HG03045 (cell line): ENCODE data around the gene SIPA1.
A peak's percentile ranks its signal among the peaks of the same experiment; 100 is the strongest.
"Not testable (repeated sequence)": the region's sequence is repeated elsewhere in the genome, so short reads cannot be mapped to it uniquely, and the experiment has no call there.

Experiments
- ATAC-seq: cut with Tn5 transposase; IDR thresholded peaks from one replicate; pipeline ENCODE4 v1.9.1; 2021; ENCODE audit warnings: mild to moderate bottlenecking, moderate library complexity; ENCODE audit not compliant: unreplicated experiment

The SIPA1 gene

DNA sequence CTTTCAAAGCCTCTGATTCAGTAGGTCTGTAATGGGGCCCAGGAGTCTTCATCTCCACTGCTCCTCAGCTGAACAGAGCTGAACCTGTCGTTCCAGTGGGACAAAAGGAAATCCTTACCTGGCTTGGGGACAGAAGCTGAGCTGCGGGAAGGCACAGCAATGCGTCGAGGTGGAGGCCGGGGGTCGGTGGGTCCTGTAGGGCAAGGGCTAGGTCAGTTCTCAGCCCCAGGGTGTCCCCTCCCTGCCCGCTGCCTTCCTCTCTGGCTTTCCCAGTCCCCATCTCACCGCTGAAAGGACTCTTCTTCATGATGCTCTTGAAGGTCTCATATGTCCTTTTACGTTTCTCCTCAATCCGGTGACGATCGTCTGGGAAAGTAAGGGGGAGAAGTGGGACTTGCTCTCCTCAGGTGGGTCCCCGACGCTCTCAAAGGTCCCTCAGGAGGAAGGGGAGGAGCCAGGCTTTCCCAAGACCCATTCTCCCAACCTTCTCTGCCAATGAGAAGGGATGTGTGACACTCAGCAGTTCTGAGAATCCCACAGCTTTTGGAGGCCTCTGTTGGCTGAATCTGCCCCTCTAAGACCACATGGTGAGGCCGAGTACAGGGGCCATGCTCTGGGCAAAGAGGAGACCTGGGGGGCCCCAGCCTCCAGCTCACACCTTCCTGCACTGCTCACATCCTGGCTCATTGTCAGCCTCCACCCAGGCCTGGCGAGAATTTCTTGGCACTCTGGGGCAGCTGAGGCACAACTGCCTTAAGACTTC lies 17.9 kb downstream of the SIPA1 start:
- ATAC-seq, result no peak

DNA sequence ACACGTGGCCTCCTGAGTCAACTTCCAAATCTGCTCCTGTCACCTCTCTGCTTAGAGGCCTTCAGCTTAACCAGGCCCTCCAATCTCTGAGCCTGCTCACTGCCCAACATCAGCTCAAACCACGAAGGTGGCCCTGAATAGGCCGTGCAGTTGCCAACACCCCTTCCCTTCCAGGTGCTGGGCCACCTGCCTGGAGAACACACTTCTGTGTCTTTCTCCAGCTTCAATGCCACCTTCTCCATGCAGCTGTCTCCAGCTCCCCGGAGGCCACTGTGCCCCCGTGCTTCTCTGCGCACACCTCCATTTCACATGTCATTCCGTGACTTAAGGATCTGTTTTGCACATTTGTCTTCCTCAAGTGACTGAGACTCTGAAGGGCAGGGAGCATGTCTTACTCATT lies 19.5 kb downstream of the SIPA1 start:
- ATAC-seq, result no peak

GRCh38 chr11:65658174-65659021 lies 20.5 kb downstream of the SIPA1 start:
- no peak for ATAC-seq

DNA sequence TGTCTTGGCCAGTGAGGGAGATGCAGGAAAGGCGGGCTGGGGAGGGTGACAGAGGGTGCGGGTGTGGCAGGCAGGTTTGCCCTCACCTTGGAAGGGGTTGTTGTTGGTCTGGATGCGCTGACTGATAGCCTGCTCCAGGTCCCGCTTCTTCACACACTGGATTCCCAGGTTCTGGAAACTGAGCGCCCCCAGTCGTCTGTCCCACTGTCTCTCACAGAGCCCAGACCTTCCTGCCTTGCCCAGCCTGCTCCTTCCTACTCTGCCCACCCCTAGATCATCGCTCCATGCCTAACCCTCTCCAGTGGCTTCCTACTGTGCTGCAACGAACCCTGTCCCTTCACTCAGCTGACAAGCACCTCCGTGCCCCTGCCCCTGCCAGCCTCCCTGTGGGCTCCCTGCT lies 22.1 kb downstream of the SIPA1 start:
- no peak for ATAC-seq

GRCh38 chr11:65660908-65661307 lies 23.0 kb downstream of the SIPA1 start:
- not testable (repeated sequence) for ATAC-seq

GRCh38 chr11:65661599-65662246 lies 23.8 kb downstream of the SIPA1 start:
- no peak for ATAC-seq

- no peak for ATAC-seq
Observed at GRCh38 chr11:65662247-65662798, 24.4 kb downstream of the SIPA1 start.

DNA sequence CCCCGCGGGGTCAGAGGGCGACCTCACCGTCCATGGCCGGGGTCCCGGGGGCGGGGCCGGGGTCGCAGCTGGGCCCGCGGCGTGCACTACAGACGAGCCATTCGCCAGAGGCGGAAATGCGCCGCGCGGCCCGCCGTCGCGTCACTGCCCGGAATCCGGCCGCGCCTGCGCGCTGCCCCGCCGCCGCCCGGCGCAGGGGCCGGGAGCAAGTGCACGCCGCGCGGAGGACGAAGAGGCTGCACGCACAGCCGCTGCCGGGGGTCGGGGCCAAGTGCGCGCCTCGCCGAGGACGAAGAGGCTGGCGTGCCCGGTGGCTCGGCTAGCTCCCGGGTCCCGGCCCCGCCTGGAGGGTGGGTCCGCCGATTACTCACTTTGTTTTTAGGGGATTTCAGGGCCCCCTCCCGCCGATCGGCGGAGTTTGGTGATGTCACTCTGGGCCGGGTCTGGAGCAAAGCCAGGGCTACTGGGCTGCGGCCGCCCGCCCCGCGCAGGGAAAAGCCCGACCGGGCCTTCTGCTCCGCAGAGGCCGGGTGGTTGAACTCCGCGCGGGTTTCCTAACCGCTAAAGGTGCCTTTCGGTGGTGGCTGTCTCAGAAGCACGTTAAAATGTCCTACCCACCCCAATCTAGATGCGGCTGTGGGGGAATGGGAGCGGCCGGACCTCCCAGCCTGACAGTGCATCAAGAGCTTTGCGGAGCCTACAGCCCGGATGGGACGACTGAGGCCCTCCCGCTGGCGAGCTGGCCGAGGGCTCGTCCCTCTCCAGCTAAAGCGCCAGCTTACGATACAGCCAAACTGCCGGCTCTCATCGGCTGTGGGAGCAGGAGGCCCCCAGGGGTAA lies 25.1 kb downstream of the SIPA1 start, which contains the start of gene RELA:
Gene RELA (minus strand): TSS at position 118 of the 840 bp plus-strand sequence. CDS start 84 bp downstream, at position 34.
- ATAC-seq, result peak; percentile 80

DNA sequence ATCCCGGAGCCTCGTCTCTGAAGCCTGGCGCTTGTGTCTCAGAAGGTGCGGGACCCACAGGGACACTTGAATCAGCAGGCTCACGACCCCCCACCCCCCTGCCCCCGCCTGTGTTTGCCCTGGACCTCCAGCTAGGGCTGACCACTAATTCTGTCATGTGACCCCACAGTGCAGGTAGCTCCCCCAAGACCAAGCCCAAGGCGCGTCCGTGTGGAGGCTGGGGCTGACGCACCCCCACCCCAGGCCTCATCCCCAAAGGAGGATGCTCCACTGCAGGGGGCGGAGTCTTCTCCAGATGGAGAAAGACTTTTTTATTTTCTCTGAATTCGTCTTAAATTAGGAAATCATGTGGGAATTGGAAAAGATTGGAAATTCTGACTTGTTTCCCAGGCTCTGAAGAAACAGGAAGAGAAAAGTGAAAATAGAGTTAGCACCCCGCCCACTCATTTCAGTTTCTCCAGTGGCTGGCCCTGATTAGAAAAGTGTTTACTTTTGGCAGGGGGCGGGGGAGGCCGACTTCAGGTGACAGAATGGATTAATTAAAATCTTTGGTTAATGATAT lies 25.8 kb downstream of the SIPA1 start:
- ATAC-seq, result peak; percentile 18

DNA sequence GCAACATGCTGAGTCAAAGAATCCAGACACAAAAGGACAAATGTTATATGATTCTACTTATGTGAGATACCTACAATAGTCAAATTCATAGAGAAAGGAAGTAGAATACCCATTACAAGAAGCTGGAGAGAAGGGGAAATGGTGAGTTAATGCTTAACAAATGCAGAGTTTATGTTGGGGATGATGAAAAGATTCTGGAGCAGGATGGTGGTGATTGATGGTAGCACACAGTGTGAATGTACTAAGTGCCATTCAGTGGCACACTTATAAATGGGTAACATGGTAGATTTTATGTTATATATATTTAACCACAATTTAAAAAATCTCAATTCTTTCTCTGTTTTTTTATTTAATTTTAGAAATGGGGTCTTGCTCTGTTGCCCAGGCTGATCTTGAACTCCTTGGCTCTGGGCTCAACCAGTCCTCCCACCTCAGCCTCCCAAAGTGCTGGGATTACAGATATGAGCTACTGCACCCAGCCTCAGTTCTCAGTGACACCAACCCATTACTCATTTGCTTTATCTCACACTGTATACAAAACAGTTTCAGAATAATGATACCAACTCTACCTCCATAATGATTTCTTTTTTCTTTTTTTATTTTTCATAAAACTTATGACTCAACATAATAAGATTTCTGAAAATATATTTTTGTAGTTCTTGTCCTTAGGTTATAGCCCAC lies 34.4 kb downstream of the SIPA1 start:
- no peak for ATAC-seq

GRCh38 chr11:65672982-65673381 lies 35.1 kb downstream of the SIPA1 start:
- ATAC-seq, result no peak

DNA sequence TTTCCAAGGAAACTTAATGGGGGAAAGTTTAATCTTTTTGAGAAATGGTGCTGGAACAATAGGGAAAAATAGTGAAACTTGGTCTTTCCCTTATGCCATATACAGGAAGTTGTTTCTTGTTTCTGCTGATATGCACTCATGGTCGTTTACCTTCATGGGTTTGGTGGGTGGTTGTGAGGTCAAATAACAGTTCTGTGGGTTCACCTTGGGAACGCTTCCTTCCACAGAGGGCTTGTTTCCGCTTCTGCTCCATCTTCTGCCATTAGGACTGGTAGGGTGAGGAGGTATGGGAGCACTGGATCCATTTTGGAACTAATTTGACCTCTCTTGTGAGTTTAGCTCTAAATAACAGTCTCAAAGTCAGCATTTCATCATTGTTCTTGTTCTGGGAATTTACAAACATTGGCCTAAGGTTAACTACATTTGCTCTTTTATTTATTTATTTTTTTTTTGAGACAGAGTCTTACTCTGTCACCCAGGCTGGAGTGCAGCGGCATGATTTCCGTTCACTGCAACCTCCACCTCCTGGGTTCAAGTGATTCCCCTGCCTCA lies 42.4 kb downstream of the SIPA1 start:
- no peak for ATAC-seq

- ATAC-seq, result not testable (repeated sequence)
Observed at GRCh38 chr11:65683480-65683879, 45.6 kb downstream of the SIPA1 start.

- no peak for ATAC-seq
Observed at GRCh38 chr11:65685981-65686380, 48.1 kb downstream of the SIPA1 start.

- not testable (repeated sequence) for ATAC-seq
Observed at GRCh38 chr11:65691847-65692246, 53.9 kb downstream of the SIPA1 start.

DNA sequence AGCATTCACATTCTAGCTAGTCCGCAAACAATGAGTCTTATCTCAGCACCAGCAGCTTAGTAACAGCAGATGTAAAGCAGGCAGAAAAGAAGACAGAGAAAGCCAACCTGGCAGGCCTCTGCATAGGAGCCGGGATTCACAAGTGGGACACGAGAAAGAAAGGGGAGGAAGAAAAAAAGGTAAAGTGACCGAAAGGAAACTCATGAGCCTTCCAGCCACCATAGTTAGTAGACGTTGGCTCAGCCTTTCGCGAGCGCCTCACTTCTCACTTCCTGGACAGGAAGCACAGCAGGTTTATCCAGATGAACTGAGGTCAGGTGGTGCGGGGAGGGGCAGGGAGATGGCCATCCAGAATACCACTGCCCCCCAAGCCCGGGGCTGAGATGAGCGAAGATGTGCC lies 54.5 kb downstream of the SIPA1 start:
- ATAC-seq, result no peak

DNA sequence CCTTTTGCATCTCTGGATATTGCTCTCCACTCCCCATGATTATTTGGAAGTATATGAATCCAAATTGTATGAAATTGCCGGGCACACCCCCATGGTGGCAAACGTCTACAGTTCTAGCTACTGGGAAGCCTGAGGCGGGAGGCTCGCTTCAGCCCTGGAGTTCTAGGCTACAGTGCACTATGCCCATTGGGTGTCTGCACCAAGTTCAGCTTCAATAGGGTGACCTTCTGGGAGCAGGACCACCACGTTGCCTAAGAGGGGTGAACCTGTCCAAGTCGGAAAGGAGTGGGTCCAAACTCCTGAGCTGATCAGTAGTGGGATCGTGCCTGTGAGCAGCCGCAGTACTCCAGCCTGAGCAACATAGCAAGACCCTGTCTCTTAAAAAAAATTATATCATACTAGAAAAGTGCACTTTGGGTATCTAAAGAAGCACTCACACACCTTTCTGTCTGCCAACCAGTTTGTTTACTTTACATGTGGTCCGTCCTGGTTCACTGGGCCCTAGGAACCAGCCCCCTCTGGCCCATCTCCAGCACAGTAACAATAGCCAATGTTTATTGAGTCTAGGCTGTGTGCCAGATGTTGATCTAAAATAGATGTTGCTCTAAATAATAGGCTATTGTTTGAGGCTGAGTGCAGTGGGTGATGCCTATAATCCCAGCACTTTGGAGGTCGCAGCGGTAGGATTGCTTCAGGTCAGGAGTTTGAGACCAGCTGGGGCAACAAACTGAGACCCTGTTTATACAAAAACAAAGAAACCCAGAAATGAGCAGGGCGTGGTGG lies 57.7 kb downstream of the SIPA1 start:
- ATAC-seq, result no peak

DNA sequence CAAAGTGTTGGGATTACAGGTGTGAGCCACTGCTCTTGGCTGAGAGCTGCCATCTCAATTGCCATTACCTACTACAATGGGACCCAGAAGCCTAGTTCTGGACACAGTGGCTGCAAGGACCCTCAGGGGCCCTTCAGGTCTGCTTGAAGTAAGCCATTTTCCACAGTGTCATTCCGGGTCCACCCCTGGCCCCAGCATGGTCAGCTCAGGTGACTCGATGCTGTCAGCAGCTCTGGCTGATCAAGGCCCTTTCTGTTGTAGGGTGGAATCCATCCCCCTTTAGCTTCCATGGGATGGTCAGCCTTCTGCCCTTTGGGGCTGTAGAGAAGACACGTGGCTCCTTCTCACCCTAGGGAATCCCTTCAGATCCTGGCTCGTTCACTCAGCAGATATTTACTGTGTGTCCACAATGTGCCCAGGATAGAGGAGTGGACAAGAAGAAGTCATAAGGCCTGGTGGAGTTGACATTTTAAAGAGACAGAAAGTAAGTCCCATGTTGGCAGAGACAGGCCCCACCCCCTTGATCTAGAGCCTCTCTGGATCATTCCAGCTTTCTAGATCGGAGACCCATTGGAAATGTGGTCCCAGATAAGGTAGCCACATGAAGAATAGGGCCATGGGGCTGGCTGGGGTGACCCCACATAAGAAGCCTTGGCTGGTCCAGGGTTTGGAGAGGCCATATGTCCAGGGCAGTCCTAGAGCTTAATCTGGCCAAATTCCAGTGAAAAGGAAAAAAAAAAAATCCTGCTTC lies 59.1 kb downstream of the SIPA1 start:
- ATAC-seq, result no peak
